Astrocyte (in vitro differentiated cells and primary cell): ENCODE data around the gene AMDHD1. TPM values are rescaled to one million over a fixed set of nuclear protein-coding genes. Genes with fewer than 3 reads are reported as not detected.

ENCODE experiments used
- DNase-seq: peaks from one replicate; pipeline ENCODE4 v3.0.0-alpha.2; 2010; ENCODE audit warnings: low read depth
- FAIRE-seq: peaks from 2 replicates; lab custom pipeline; 2011; peaks lifted over from hg19 to GRCh38; lab: Jason Lieb, UNC
- H2AFZ ChIP-seq: 2 replicates; pipeline ENCODE4 v1.6.0; 2012; ENCODE audit warnings: low read depth, low read length, inconsistent platforms
- H3K27ac ChIP-seq: 2 replicates; pipeline ENCODE4 v1.5.1; 2011; ENCODE audit warnings: low read depth, low read length, inconsistent platforms
- H3K27me3 ChIP-seq: 2 replicates; pipeline ENCODE4 v1.6.0; 2011; ENCODE audit warnings: low read length, inconsistent platforms; ENCODE audit not compliant: insufficient read depth
- H3K36me3 ChIP-seq: 2 replicates; pipeline ENCODE4 v1.5.1; 2011; ENCODE audit warnings: low read length, inconsistent platforms; ENCODE audit not compliant: insufficient read depth
- H3K4me1 ChIP-seq: 2 replicates; pipeline ENCODE4 v1.5.1; 2011; ENCODE audit warnings: low read length, inconsistent platforms; ENCODE audit not compliant: insufficient read depth
- H3K4me2 ChIP-seq: 2 replicates; pipeline ENCODE4 v1.6.0; 2012; ENCODE audit warnings: low read length, inconsistent platforms
- H3K4me3 ChIP-seq: 2 replicates; pipeline ENCODE4 v1.5.1; 2011; ENCODE audit warnings: low read depth, mild to moderate bottlenecking, low read length, inconsistent platforms; ENCODE audit not compliant: insufficient read depth
- H3K79me2 ChIP-seq: 2 replicates; pipeline ENCODE4 v1.6.0; 2012; ENCODE audit warnings: mild to moderate bottlenecking, low read length, inconsistent platforms; ENCODE audit not compliant: insufficient read depth
- H3K9ac ChIP-seq: 2 replicates; pipeline ENCODE4 v1.6.0; 2012; ENCODE audit warnings: mild to moderate bottlenecking, low read length, inconsistent platforms
- H3K9me3 ChIP-seq: 2 replicates; pipeline ENCODE4 v1.5.1; 2012; ENCODE audit warnings: low read depth, mild to moderate bottlenecking, low read length, inconsistent platforms; ENCODE audit not compliant: insufficient read depth
- H4K20me1 ChIP-seq: 2 replicates; pipeline ENCODE4 v1.6.0; 2012; ENCODE audit warnings: low read length, inconsistent platforms; ENCODE audit not compliant: insufficient read depth
- H3K27ac Mint-ChIP-seq: one replicate; pipeline ENCODE4 v1.8.0; 2021; ENCODE audit warnings: mild to moderate bottlenecking, mixed read lengths; ENCODE audit not compliant: unreplicated experiment
- H3K27me3 Mint-ChIP-seq: one replicate; pipeline ENCODE4 v1.8.0; 2021; ENCODE audit warnings: low read depth, mixed read lengths; ENCODE audit not compliant: unreplicated experiment
- H3K36me3 Mint-ChIP-seq: one replicate; pipeline ENCODE4 v1.8.0; 2021; ENCODE audit warnings: low read depth, mixed read lengths; ENCODE audit not compliant: unreplicated experiment
- H3K4me1 Mint-ChIP-seq: one replicate; pipeline ENCODE4 v1.8.0; 2021; ENCODE audit warnings: low read depth, mixed read lengths; ENCODE audit not compliant: unreplicated experiment
- H3K4me3 Mint-ChIP-seq: one replicate; pipeline ENCODE4 v1.8.0; 2021; ENCODE audit warnings: mild to moderate bottlenecking, moderate library complexity, mixed read lengths; ENCODE audit not compliant: unreplicated experiment
- H3K9me3 Mint-ChIP-seq: one replicate; pipeline ENCODE4 v1.8.0; 2021; ENCODE audit warnings: mild to moderate bottlenecking, mixed read lengths; ENCODE audit not compliant: unreplicated experiment
- CTCF ChIP-seq: IDR thresholded peaks from 2 replicates; pipeline ENCODE4 v1.5.1; 2011; ENCODE audit warnings: low read depth, mild to moderate bottlenecking, inconsistent platforms, low read length, moderate library complexity; ENCODE audit not compliant: insufficient read depth
- EZH2 ChIP-seq: IDR thresholded peaks from 2 replicates; pipeline ENCODE4 v1.6.1; 2012; ENCODE audit warnings: mild to moderate bottlenecking, low read length, inconsistent platforms; ENCODE audit not compliant: insufficient read depth
- total RNA-seq: library from RNA; stranded (reverse); gene quantifications from 2 replicates; pipeline ENCODE4 v1.2.1, GENCODE V29; 2021

AMDHD1 gene
- total RNA-seq, 1 donor from 2014 or later: 0.52 TPM

DNA sequence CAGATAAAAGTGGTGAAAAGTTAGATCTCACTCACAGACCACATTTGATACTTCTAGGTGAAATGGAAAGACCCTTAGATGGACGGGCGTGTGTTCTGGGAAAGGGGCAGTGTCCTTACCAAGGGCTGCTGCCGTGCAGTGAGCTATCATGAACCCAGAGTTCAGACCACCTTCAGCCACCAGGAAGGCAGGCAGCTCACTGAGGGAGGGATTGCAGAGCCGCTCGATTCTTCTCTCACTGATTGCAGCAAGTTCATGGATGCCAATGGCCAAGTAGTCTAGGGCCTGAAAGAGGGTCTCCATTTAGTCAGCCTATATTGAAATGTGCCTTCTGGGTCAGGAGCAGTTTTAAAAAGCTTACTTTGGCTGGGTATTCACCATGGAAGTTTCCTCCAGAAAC is 37.3 kb downstream of the AMDHD1 start:
- Histone ChIP-seq H3K9me3 (peaks cover 2% of the 10 kb centered on the region), H3K79me2 (no peaks in the 10 kb centered on the region), H3K27ac (no peak overlapping the region), H3K4me2 (no peak overlapping the region), H3K36me3 (no peaks in the 10 kb centered on the region), H3K4me1 (no peaks in the 10 kb centered on the region), H2AFZ (no peak overlapping the region), H3K4me3 (no peak overlapping the region), H3K9ac (no peak overlapping the region), H3K27me3 (no peaks in the 10 kb centered on the region), H4K20me1 (no peaks in the 10 kb centered on the region)
- no peak for DNase-seq
- peaks cover 2% of the 10 kb centered on the region for H3K36me3 Mint-ChIP-seq
- no peak overlapping the region for H3K27ac Mint-ChIP-seq
- FAIRE-seq: no peak
- peaks cover 3% of the 10 kb centered on the region for H3K9me3 Mint-ChIP-seq
- H3K4me3 Mint-ChIP-seq: no peak overlapping the region
- TF ChIP-seq CTCF (no peak), EZH2 (no peak)
- peaks cover 7% of the 10 kb centered on the region for H3K4me1 Mint-ChIP-seq
- no peaks in the 10 kb centered on the region for H3K27me3 Mint-ChIP-seq

- no peaks in the 10 kb centered on the region for H3K79me2 ChIP-seq
- H3K27ac ChIP-seq: no peak overlapping the region
- no peak overlapping the region for H3K4me3 ChIP-seq
- no peaks in the 10 kb centered on the region for H3K36me3 Mint-ChIP-seq
- no peaks in the 10 kb centered on the region for H3K27me3 ChIP-seq
- no peaks in the 10 kb centered on the region for H3K9me3 ChIP-seq
- no peak overlapping the region for H3K4me3 Mint-ChIP-seq
- no peak overlapping the region for H3K9ac ChIP-seq
- no peak overlapping the region for H2AFZ ChIP-seq
- peaks cover 6% of the 10 kb centered on the region for H3K27me3 Mint-ChIP-seq
- H3K4me2 ChIP-seq: no peak overlapping the region
- FAIRE-seq (no peak), DNase-seq (no peak)
- H3K4me1 ChIP-seq: no peaks in the 10 kb centered on the region
- no peaks in the 10 kb centered on the region for H3K9me3 Mint-ChIP-seq
- H4K20me1 ChIP-seq: no peaks in the 10 kb centered on the region
- no peaks in the 10 kb centered on the region for H3K4me1 Mint-ChIP-seq
- H3K36me3 ChIP-seq: no peaks in the 10 kb centered on the region
- no peak overlapping the region for H3K27ac Mint-ChIP-seq
- TF ChIP-seq EZH2 (no peak), CTCF (no peak)
These were observed 39.5 kb downstream of the AMDHD1 start for GRCh38 chr12:95982602-95983001.

DNA sequence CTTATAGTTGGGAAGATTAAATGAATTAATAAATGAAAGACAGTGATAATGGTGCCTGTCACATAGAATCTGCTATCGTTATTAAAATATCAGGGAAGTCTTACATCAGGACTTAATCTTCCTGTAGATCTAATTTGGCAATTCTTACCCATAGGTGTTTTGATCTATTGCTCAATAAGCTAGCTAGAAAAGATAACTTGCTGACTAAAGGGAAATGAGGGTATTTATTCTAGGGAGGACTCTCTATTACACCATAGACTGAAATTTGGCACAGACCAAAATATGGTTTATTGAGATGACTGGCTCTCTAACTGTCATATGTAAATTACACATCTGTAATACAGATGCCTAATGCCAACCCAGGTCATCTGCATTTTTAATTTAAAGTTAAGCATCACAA is 41.6 kb downstream of the AMDHD1 start:
- Histone ChIP-seq H3K4me3 (no peak overlapping the region), H2AFZ (no peak overlapping the region), H3K9ac (no peak overlapping the region), H3K79me2 (no peaks in the 10 kb centered on the region), H3K4me2 (no peak overlapping the region), H3K27me3 (peaks cover 4% of the 10 kb centered on the region), H3K36me3 (no peaks in the 10 kb centered on the region), H3K9me3 (no peaks in the 10 kb centered on the region), H3K27ac (no peak overlapping the region), H4K20me1 (no peaks in the 10 kb centered on the region), H3K4me1 (no peaks in the 10 kb centered on the region)
- FAIRE-seq (no peak), DNase-seq (no peak)
- Mint-ChIP-seq H3K4me1 (no peaks in the 10 kb centered on the region), H3K4me3 (no peak overlapping the region), H3K27ac (no peak overlapping the region), H3K9me3 (no peaks in the 10 kb centered on the region), H3K36me3 (no peaks in the 10 kb centered on the region), H3K27me3 (peaks cover 10% of the 10 kb centered on the region)
- TF ChIP-seq EZH2: no peak
- no peak for TF ChIP-seq CTCF
